LNCAP (cell line): Measurements from ENCODE around the gene FOS.

Experiments
- TF ChIP-seq, protein P1 (sequence below): fragments of 450-650 bp; IDR thresholded peaks from 2 replicates; pipeline ENCODE4 v1.5.1; 2017; ENCODE audit warnings: mild to moderate bottlenecking

FOS gene

DNA sequence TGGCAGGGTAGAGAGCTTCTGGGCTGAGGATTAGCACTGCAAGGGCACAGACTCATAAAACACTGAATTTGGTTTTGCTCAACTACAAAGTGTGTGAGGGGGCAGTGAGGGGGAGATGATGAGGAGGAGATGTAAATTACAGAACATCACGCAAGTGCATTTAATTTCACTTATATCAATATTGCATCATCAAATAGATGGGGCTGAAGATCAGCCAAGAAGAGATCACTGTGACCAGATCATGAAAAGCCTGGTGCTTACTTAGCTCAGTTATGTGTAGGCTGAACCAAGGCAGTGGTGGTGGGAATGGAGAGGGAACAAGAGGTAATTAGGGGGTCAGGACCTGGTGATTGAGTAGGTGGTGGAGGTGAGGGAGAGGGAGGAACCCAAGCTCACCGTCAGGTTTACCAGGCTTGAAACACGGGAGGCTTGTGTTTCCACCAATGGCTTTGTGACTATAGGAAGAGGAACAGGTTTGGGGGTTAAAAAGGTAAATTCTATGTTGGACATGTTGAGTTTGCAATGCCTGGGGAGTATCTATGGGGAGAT is 11.3 kb downstream of the FOS start:
- TF ChIP-seq, protein P1, sequence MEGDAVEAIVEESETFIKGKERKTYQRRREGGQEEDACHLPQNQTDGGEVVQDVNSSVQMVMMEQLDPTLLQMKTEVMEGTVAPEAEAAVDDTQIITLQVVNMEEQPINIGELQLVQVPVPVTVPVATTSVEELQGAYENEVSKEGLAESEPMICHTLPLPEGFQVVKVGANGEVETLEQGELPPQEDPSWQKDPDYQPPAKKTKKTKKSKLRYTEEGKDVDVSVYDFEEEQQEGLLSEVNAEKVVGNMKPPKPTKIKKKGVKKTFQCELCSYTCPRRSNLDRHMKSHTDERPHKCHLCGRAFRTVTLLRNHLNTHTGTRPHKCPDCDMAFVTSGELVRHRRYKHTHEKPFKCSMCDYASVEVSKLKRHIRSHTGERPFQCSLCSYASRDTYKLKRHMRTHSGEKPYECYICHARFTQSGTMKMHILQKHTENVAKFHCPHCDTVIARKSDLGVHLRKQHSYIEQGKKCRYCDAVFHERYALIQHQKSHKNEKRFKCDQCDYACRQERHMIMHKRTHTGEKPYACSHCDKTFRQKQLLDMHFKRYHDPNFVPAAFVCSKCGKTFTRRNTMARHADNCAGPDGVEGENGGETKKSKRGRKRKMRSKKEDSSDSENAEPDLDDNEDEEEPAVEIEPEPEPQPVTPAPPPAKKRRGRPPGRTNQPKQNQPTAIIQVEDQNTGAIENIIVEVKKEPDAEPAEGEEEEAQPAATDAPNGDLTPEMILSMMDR: no peak

DNA sequence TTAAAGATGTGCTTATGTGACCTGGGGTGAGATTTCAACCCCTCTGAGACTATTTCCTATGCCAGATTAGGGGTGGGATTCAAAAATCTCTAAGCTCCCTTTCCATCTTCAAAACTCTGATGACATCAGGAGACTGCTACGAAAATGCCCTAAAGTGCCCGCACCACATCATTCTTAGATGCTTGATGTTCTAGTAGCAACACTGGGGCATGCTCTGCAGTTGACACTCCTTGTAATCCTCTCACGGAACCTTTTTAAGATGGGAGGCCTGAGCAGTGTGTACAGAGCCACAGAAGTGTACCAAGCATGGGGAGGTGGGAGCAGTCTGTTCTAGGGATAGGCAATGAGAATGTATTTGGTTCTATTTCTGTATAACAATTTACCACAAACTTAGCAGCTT is 12.2 kb downstream of the FOS start:
- TF ChIP-seq, protein P1: no peak

DNA sequence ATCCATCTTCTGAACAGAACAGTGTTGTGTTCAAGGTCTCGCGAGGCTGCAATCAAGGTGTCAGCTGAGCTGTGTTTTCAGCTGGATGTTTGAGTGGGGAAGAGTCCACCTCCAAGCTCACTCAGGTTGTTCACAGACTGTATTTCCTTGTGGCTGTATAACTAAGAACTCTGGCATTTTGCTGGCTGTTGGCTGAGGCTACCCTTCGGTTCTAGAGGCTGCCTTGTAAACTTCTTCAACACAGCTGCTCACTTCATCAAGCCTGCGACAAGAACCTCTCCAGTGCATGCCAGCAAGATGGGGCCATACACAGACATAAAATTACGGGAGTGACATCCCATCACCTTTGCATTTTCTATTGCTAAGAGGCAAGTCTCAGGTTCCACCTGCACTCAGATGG is 12.7 kb downstream of the FOS start:
- TF ChIP-seq, protein P1: no peak

DNA sequence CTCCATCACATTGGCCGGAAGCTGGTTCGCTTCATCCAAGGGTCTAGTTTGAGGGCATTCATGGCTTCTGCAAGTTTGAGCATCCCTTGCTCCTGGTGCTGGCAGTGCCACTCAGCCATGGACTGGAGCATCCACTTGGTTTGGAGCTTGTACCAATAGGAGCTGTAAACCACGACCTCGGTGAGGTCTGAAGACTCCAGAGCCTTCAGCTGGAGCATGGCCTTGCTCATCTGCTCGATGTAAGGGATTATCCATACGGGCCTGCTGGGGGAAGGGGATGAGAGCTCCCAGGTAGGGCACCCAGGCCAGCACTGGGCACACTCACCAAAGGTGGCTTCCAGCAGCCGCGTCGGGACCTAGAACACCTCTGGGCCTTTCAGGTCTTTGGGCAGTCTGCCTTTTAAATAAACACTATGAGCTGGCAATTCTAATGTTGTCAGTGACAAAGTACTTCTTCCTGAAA is 13.5 kb downstream of the FOS start:
- TF ChIP-seq, protein P1: no peak

DNA sequence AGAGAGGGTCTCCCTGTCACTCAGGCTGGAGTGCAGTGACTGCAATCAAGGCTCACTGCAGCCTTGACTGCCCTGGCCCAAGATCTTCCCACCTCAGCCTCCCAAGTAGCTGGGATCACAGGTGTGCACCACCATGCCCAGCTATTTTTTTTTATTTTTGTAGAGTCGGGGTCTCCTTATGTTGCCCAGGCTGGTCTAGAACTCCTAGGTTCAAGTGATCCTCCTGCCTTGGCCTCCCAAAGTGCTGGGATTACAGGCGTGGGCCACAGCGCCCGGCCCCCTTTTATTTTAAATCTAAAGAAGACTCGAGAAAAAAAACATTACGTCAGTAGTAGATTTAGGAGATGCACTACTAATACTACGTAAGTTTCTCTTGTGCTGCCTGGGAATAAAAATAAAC is 14.3 kb downstream of the FOS start:
- TF ChIP-seq, protein P1: no peak

DNA sequence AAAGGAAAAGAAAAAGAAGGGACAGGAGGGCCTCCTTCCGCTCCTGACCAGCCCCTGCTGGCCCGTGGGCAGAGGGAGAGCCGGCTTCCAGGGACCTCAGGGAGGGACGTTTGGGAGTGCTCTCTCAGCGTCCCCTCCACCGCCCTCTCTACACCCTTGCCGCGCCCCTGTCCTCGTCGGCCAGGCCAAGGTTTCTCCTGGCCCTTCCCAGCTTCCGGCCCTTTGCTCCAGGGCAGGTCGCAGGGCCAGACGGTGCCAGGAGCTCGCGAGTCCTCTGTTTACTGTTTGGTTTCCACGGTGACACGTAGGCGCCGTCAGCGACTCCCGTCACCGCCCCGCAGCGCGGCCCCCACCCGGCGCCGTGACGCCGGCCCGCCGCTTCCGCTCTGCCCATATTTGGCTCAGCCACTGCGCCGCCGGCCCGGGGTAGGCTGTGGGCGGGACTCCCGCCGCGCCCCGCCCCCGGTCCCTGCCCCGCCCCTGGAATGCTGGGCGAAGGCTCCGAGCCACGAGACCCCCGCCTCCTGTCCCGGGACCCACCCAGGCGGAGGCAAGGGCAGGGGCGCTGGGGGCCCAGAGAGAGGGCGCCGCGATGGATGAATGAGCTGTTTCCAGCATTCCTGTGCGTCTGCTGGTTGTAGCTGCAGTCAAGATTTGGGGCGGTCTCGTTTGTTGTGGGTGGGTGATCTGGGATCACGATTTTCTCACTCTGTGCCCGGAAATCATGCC is 15.5 kb downstream of the FOS start:
- TF ChIP-seq, protein P1: no peak

DNA sequence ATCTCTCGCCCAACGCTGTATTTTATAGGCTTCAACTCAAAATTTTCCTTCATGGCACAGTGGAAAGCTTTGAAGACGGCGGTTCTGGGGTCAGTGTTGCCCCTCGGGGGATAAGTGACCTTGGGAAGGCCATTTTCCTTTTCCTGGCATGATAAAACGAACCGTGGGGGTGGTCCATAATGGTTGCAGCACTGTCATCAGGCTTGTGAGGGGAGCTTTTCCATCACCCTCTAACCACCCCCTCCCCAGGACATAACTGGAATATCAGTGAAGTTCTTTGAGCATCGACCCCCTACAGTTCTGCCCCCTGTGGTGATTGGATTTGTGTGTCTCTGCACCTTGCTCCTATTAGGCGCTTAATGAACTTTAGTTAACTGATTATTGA is 16.0 kb downstream of the FOS start:
- TF ChIP-seq, protein P1: no peak
